ENCODE data around the gene GLG1.
"Not testable (repeated sequence)": the region's sequence is repeated elsewhere in the genome, so short reads cannot be mapped to it uniquely, and the experiment has no call there.

- TF ChIP-seq, protein P1, sequence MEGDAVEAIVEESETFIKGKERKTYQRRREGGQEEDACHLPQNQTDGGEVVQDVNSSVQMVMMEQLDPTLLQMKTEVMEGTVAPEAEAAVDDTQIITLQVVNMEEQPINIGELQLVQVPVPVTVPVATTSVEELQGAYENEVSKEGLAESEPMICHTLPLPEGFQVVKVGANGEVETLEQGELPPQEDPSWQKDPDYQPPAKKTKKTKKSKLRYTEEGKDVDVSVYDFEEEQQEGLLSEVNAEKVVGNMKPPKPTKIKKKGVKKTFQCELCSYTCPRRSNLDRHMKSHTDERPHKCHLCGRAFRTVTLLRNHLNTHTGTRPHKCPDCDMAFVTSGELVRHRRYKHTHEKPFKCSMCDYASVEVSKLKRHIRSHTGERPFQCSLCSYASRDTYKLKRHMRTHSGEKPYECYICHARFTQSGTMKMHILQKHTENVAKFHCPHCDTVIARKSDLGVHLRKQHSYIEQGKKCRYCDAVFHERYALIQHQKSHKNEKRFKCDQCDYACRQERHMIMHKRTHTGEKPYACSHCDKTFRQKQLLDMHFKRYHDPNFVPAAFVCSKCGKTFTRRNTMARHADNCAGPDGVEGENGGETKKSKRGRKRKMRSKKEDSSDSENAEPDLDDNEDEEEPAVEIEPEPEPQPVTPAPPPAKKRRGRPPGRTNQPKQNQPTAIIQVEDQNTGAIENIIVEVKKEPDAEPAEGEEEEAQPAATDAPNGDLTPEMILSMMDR (IDR thresholded peaks at IDR 0.05; ENCODE audit: poor library complexity, severe bottlenecking): not testable (repeated sequence)
- TF ChIP-seq POLR2AphosphoS5 (IDR thresholded peaks at IDR 0.05): not testable (repeated sequence)
These were observed 56.5 kb downstream of the GLG1 start for GRCh38 chr16:74550227-74551019.

Measured in neural cell (in vitro differentiated cells).